ENCODE data around the gene MTERF2.

The MTERF2 gene

DNA sequence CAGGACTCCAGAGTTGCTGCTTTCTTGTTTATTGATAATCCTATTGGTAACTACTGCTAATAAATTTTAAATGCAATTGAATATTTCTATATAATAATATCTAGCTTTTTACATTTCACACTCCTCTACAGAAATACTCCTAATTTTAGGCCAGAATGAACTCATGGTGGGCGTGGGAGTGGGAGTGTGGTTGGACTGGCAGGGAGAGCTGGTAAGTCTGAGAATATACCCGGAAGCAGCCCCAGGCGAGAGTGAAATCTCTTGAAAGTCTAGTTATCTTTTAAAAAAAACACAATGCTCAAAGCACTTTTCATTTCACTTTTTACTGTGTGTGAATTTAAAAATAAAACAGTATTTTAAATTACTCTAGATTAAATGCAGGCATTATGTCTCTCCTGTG lies 26.5 kb downstream of the MTERF2 start:
- Histone ChIP-seq H3K9me3 (ENCODE audit: control insufficient read depth, insufficient read depth, low read length) (no peaks in the 10 kb centered on the region), H3K27ac (ENCODE audit: low read depth, low read length) (no peak overlapping the region), H3K4me2 (ENCODE audit: low read length) (no peak overlapping the region), H3K79me2 (ENCODE audit: control insufficient read depth, low read length) (peaks cover 81% of the 10 kb centered on the region), H3K36me3 (ENCODE audit: control insufficient read depth, low read length) (peaks cover 22% of the 10 kb centered on the region), H3K4me1 (ENCODE audit: control insufficient read depth, low read length) (peaks cover 16% of the 10 kb centered on the region), H3K4me3 (ENCODE audit: low read length) (no peak overlapping the region), H3K9me2 (replicated peaks; ENCODE audit: control insufficient read depth, low read length) (no peaks in the 10 kb centered on the region), H3F3A (ENCODE audit: control insufficient read depth, insufficient read depth) (peaks cover 10% of the 10 kb centered on the region), H3K27me3 (ENCODE audit: control insufficient read depth, low read length) (no peaks in the 10 kb centered on the region), H4K20me1 (ENCODE audit: control insufficient read depth, insufficient read depth, low read depth, low read length) (peaks cover 2% of the 10 kb centered on the region; the same call in 1 of the 2 replicates)
- TF ChIP-seq, protein P1, sequence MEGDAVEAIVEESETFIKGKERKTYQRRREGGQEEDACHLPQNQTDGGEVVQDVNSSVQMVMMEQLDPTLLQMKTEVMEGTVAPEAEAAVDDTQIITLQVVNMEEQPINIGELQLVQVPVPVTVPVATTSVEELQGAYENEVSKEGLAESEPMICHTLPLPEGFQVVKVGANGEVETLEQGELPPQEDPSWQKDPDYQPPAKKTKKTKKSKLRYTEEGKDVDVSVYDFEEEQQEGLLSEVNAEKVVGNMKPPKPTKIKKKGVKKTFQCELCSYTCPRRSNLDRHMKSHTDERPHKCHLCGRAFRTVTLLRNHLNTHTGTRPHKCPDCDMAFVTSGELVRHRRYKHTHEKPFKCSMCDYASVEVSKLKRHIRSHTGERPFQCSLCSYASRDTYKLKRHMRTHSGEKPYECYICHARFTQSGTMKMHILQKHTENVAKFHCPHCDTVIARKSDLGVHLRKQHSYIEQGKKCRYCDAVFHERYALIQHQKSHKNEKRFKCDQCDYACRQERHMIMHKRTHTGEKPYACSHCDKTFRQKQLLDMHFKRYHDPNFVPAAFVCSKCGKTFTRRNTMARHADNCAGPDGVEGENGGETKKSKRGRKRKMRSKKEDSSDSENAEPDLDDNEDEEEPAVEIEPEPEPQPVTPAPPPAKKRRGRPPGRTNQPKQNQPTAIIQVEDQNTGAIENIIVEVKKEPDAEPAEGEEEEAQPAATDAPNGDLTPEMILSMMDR (IDR thresholded peaks at IDR 0.05; ENCODE audit: low read depth, low read length, poor library complexity, severe bottlenecking), result no peak
- TF ChIP-seq EZH2phosphoT487 (IDR thresholded peaks at IDR 0.05; ENCODE audit: borderline replicate concordance, low read length), result no peak

DNA sequence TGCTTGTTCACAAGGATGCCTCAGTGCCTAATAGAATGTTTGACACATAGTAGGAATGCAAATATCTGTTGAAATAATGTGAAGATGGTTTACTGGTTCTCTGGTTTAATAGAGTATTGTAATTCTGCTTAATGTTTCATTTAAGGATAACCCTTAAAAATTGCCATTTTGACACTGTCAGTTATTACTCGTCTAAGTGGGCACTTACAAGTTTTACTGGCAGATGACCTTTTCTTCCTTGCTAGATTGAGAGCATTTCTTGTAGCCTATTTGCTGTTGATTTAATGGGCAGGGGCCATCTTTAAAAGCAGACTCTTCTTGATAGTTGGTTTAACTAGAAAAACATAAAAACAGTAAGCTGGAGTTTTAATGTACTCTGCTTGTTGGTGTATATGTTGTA lies 29.4 kb downstream of the MTERF2 start:
- Histone ChIP-seq H3K27ac (ENCODE audit: low read depth, low read length) (peak overlapping the region; percentile 75), H3K27me3 (ENCODE audit: control insufficient read depth, low read length) (no peaks in the 10 kb centered on the region), H3K4me2 (ENCODE audit: low read length) (peak overlapping the region; percentile 97), H3K4me1 (ENCODE audit: control insufficient read depth, low read length) (peaks cover 29% of the 10 kb centered on the region), H3K79me2 (ENCODE audit: control insufficient read depth, low read length) (peaks cover 57% of the 10 kb centered on the region), H3K36me3 (ENCODE audit: control insufficient read depth, low read length) (peaks cover 10% of the 10 kb centered on the region), H4K20me1 (ENCODE audit: control insufficient read depth, insufficient read depth, low read depth, low read length) (peaks cover 2% of the 10 kb centered on the region; the same call in 1 of the 2 replicates), H3F3A (ENCODE audit: control insufficient read depth, insufficient read depth) (peaks cover 20% of the 10 kb centered on the region), H3K4me3 (ENCODE audit: low read length) (peak overlapping the region; percentile 89), H3K9me3 (ENCODE audit: control insufficient read depth, insufficient read depth, low read length) (no peaks in the 10 kb centered on the region), H3K9me2 (replicated peaks; ENCODE audit: control insufficient read depth, low read length) (no peaks in the 10 kb centered on the region)
- TF ChIP-seq, protein P1 (IDR thresholded peaks at IDR 0.05; ENCODE audit: low read depth, low read length, poor library complexity, severe bottlenecking), result no peak
- no peak for TF ChIP-seq EZH2phosphoT487 (IDR thresholded peaks at IDR 0.05; ENCODE audit: borderline replicate concordance, low read length)

- H3F3A ChIP-seq (ENCODE audit: control insufficient read depth, insufficient read depth), result peaks cover 20% of the 10 kb centered on the region
- H3K9me2 ChIP-seq (replicated peaks; ENCODE audit: control insufficient read depth, low read length), result no peaks in the 10 kb centered on the region
- peaks cover 29% of the 10 kb centered on the region for H3K4me1 ChIP-seq (ENCODE audit: control insufficient read depth, low read length)
- peaks cover 10% of the 10 kb centered on the region for H3K36me3 ChIP-seq (ENCODE audit: control insufficient read depth, low read length)
- TF ChIP-seq, protein P1 (IDR thresholded peaks at IDR 0.05; ENCODE audit: low read depth, low read length, poor library complexity, severe bottlenecking), result peak; percentile 34
- TF ChIP-seq EZH2phosphoT487 (IDR thresholded peaks at IDR 0.05; ENCODE audit: borderline replicate concordance, low read length), result no peak
- peaks cover 2% of the 10 kb centered on the region; the same call in 1 of the 2 replicates for H4K20me1 ChIP-seq (ENCODE audit: control insufficient read depth, insufficient read depth, low read depth, low read length)
- peak overlapping the region; percentile 89 for H3K4me3 ChIP-seq (ENCODE audit: low read length)
- peaks cover 46% of the 10 kb centered on the region for H3K79me2 ChIP-seq (ENCODE audit: control insufficient read depth, low read length)
- peak overlapping the region; percentile 75 for H3K27ac ChIP-seq (ENCODE audit: low read depth, low read length)
- H3K27me3 ChIP-seq (ENCODE audit: control insufficient read depth, low read length), result no peaks in the 10 kb centered on the region; the same call in 1 of the 2 replicates
- H3K9me3 ChIP-seq (ENCODE audit: control insufficient read depth, insufficient read depth, low read length), result no peaks in the 10 kb centered on the region
- H3K4me2 ChIP-seq (ENCODE audit: low read length), result peak overlapping the region; percentile 97
These were observed 30.8 kb downstream of the MTERF2 start for GRCh38 chr12:106956048-106956578.

Data from DOHH2 (cell line).